Cerebellar nuclear complex (tissue), 1 donor: ENCODE data around the gene OLIG1.

Experiments used
- DNase-seq, 2 experiments: peaks; one replicate each; lab custom pipeline; 2025; lab: John Stamatoyannopoulos, UW

Gene OLIG1

GRCh38 chr21:33099131-33099530, 29.2 kb downstream of the OLIG1 start:
- DNase-seq, result no peak

GRCh38 chr21:33101300-33101911, 31.5 kb downstream of the OLIG1 start:
- no peak for DNase-seq

- DNase-seq, result no peak
These were observed 35.1 kb downstream of the OLIG1 start for GRCh38 chr21:33105088-33105487.

- DNase-seq, result no peak
These were observed 38.3 kb downstream of the OLIG1 start for GRCh38 chr21:33108228-33108627.

- no peak for DNase-seq
These were observed 39.8 kb downstream of the OLIG1 start for GRCh38 chr21:33109574-33110339.

GRCh38 chr21:33110340-33110715, 40.4 kb downstream of the OLIG1 start:
- DNase-seq, result no peak

- no peak for DNase-seq
These were observed 41.6 kb downstream of the OLIG1 start for GRCh38 chr21:33111577-33111976.

- no peak for DNase-seq
These were observed 42.2 kb downstream of the OLIG1 start for GRCh38 chr21:33112151-33112550.

GRCh38 chr21:33112681-33113080, 42.7 kb downstream of the OLIG1 start:
- no peak for DNase-seq

- no peak for DNase-seq
These were observed 43.2 kb downstream of the OLIG1 start for GRCh38 chr21:33113131-33113530.

GRCh38 chr21:33114276-33114675, 44.3 kb downstream of the OLIG1 start:
- no peak for DNase-seq

GRCh38 chr21:33115631-33116510, 45.9 kb downstream of the OLIG1 start:
- DNase-seq, result peak; percentile 12 to 60

GRCh38 chr21:33116676-33117075, 46.7 kb downstream of the OLIG1 start:
- no peak for DNase-seq

GRCh38 chr21:33117101-33117888, 47.4 kb downstream of the OLIG1 start:
- DNase-seq, result no peak
